Right lobe of liver (tissue), 4 donors: ENCODE data around the gene MAP3K13.

Experiments used
- CTCF ChIP-seq, 4 donors: fragments of 200-600 bp in 3 of 4; fragments of 450-650 bp in 1 of 4; IDR thresholded peaks; one replicate each; pipeline versions ENCODE4 v1.5.1 to v1.8.0; 2016 to 2022; ENCODE audit warnings: antibody characterized with exemption in 4 of 4, mild to moderate bottlenecking in 2 of 4
- POLR2A ChIP-seq: fragments of 450-650 bp; IDR thresholded peaks from one replicate; pipeline ENCODE4 v1.6.1; 2017; ENCODE audit warnings: antibody characterized with exemption, mild to moderate bottlenecking
- donor health status: DM: no; HTN: no; CAD: no.
- donor health status: DM: no; HTN: no; CAD: no.
- donor health status: DM: no; HTN: yes; CAD: no.

GRCh38 chr3:185406121-185406620, 43.2 kb downstream of the MAP3K13 start:
- TF ChIP-seq CTCF (IDR thresholded peaks at IDR 0.05): no peak
- TF ChIP-seq POLR2A: no peak
